NCI-H2107 (cell line): ENCODE data around the gene ANKRD11.
"Not testable (repeated sequence)": the region's sequence is repeated elsewhere in the genome, so short reads cannot be mapped to it uniquely, and the experiment has no call there.

Experiments used
- DNase-seq: peaks from one replicate; lab custom pipeline; 2025; lab: John Stamatoyannopoulos, UW

The ANKRD11 gene

DNA sequence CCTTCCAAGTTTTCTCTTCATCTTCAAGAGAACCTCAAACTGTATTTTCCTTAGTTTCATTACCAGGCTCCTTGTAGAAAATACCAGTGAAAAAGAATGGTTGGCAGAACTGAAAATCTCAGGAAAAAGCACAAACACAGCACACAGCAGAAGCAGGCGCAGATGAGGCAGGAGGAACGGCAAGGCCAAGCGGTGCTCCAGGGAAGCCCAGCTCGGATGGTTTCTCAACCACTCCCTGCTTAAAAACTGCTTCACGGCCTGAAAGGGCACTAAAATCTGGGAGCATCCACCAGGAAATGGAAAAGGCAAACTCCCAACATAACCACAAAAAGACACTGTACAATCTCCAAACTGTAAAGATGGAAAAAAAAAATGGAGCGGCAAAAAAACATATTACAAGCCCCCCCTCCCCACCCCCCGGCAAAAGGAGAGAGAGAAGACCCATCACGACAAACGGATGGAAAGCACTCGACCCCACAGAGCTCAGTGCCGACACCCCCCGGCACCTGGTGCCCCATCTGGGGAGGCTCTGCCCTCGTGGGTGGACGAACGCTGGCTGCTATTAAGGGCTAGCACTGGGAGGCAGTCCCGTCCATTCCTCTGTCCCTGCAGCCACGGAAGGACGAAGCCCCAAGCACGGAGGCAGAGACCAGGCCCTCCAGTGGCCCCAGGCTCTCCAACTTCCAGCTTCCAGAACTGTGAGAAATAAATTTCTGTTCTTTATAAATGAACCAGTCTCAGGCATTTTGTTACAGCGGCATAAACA is 145.3 kb downstream of the ANKRD11 start:
- DNase-seq: no peak

DNA sequence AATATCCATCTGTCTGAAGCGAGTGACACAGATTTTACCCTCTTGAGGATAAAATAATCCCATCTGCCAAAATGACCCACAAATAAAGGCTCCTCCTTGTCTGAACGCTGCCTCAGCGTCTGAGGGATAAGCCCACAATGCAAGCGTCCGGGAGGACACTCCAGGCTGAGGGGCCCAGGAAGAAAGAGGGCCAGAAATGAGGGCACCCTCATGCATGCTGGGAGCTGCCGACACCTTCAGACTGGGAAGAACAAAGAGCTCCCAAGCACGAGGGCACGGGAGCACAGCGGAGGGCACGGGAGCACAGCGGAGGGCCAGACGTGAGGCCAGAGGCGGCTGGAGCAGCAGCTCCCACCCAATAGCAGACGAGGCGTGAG is 145.9 kb downstream of the ANKRD11 start:
- no peak for DNase-seq

DNA sequence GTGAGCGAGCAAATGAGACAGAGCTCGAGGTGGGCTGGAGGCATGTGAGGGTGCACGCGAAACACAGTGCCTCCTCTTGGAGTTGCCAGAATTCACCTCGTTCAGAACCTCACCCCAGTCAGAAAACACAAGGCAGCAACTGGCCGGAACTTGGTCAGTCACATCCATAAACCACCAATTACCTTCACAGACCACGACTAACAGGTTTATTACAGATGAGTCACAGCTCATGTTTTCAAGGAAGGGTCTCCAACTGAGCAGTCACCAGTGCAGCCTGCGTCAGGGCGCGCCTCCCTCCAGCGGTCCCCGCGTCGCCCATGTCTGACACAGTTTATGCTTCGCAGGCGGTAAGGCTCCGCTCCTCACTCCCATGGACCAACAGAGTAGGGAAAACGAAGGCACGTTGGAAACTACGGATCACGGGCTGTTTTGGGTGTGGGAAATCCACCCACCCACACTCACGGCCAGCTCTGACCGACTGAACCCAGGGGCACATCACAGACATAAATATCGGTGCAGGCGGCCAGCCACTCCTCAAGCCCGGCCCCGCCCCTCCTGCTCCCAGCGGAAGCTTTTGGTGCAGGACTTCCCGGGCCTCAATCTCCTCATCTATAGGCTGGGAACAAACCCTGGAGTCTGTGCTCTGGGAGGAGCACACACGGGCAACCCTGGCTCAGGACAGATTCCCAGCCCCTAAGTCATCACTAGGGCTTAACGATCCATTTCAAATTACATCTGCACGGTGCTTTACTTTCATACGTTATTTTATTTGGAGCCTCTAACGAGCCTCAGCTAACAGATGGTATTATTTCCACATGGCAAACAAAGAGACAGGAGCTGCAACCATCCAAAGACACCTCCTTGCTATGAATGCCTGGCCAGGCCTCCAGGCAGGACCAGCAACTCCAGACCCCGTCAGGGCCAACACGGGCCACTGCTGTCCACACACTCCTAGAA is 146.6 kb downstream of the ANKRD11 start:
- DNase-seq: no peak

GRCh38 chr16:89341697-89342694 is 148.4 kb downstream of the ANKRD11 start:
- DNase-seq: no peak

- DNase-seq: no peak
Observed at GRCh38 chr16:89341279-89341678, 149.1 kb downstream of the ANKRD11 start.

DNA sequence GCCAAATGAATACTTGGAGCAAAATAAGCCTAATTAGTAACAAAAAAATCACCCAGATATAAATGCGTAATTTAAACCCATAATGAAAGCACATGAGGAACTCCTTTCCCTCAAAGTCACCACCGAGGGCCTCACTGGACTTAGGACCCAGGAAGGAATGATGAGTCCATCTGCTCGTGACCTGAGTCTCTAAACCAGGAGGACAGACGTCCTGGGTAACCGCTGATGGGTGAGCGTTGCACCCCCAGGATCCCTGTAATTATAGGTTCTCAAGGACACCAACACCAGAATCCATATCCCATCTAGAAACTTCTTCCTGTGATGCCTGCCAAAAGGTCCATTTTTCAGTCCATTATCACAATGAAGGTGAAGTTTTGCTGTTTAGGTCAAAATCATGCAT is 151.5 kb downstream of the ANKRD11 start:
- DNase-seq: no peak

DNA sequence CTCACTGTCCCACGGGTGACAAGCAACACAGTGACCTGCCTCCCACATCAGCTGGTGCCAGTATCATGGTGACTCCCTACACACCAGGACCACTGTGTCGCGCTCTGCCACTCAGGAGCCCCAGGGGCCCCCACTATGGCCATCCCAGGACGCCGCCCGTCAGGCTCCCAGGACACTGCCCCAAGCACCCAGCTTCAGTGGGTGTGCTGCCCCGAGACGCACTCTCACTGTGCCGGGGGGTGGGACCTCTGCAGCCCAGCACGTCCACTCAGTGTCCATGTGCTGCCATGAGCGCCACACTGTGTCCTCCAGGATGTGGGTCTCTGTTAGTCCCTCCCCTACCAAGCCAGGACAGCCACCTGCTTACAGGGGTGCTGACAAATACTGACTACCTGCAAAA is 152.4 kb downstream of the ANKRD11 start:
- no peak for DNase-seq

DNA sequence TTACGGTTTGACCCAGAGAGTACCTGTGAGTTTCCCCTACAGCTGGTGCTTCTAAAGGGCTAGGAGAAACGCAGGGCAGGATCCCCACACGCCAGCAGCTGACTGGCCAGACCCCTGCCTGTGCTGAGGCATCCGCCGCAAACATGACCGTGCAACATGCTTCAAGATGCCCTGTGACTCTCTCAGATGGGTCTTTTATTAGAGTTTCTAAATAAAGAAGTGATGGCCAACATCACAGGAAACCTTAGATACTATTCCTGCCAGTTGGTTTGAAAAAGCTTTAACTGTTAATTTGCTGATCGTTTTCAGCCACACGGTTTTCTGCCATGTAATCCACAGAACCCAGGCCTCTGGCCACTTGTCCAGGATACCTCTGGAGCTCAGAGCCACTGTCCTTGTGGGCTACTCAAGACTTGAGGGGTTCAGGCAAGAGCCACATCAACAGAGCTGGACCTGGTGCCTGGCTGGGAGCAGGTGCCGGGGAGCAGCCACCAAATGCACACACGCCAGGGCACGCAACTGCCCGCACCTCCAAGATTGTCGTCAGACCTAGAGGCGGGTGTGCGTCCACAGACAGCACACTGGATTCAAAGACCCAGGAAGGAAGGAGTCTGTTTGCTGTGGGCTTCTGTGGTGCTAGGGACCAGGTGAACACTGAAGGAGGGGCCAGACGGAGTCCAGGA is 154.4 kb downstream of the ANKRD11 start:
- no peak for DNase-seq

DNA sequence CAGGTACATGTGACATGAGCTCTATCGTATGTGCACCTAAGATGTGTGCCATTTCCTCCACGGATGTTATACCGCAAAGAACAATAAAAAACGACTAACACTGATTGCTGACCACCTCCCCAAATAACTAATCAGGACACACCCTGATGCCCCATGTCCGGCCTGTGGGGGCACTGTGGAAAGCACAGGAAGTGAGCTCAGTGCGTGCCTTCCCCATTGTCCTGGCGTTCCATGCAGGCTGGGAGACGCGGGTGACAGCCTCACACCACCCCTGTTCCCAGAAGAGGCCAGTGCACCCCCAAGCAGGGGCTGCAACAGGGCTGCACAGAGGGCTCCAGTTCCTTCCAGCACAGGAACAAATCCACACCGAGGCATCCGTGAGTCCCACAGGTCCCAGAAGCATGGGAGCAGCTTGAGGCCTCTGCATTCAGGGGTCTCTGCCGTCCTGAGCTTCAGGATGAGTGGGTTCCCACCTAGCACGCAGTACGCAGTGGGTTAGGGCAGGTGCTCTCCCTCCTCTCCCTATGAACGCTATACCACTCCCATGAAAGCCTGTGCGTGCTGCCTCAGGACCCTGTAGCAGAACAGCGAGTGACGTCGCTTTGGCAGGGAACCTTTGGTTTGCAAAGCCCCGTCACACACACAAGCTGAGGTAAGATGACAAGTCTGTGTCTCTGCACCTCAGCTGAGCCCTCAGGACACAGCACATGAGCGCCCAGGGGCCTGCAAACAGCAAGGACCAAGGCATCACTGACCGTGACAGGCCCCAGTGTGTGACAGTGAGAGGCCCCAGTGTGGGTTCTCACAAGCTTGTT is 155.2 kb downstream of the ANKRD11 start:
- no peak for DNase-seq

DNA sequence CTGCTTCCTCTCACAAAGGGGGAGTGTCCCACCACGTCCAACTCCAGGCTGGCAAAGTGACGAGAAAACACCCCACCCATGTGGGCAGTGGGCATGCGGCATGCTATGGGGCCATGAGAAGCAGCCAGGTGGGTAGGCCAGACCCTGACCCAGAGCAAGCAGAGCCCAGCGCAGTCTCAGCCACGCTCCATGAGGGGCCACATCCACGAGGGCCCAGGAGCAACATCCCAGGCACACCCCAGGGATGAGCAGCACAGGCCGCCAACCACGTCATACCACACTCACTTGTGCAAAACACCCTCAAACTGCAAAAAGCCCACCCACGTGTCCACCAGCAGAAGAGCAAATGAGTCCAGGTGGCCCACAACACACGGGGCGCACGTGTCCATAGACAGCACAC is 155.9 kb downstream of the ANKRD11 start:
- DNase-seq: no peak

GRCh38 chr16:89334050-89334449 is 156.3 kb downstream of the ANKRD11 start:
- DNase-seq: no peak

DNA sequence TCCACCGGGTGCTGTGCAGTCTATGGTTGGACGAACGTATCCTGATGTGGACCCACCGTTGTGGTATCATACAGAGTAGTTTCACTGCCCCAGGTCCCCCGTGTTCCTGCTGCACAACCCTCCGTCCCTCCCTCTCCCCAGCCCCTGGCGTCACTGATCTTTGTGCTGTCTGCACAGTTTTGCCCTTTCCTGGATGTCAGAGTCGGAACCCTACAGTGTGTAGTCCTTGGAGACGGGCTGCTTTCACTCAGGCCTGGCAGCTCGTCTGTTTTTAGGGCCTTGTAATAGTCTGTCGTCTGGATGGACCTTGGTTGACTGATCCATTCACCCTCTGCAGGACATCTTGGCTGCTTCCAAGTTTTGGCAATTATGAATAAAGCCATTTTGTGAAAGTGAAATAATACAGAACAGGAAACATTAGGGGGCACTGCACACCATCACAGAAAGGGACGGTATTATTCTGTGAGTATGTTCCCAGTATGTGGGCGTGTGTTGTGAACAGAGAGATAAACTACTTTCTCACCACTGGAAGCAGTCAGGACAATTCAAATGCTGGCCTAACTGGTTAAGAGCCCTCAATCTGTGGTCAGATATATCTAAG is 156.9 kb downstream of the ANKRD11 start:
- DNase-seq: not testable (repeated sequence)

DNA sequence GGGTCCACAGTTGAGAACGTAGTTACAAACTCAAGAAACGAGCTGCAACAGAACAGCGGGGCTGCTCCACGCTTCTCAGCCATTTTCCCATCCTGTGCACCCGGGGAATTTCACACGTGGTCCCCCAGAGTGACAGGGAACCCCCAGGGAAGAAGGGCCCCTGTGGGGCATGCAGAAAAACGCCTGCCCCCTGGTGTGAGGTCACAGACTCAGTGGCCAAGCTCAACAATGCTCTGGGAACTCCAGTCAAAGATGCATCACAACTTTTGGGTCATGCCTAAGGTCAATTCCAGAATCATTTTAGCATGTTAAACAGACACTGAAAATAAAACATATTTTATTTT is 157.5 kb downstream of the ANKRD11 start:
- DNase-seq: no peak

DNA sequence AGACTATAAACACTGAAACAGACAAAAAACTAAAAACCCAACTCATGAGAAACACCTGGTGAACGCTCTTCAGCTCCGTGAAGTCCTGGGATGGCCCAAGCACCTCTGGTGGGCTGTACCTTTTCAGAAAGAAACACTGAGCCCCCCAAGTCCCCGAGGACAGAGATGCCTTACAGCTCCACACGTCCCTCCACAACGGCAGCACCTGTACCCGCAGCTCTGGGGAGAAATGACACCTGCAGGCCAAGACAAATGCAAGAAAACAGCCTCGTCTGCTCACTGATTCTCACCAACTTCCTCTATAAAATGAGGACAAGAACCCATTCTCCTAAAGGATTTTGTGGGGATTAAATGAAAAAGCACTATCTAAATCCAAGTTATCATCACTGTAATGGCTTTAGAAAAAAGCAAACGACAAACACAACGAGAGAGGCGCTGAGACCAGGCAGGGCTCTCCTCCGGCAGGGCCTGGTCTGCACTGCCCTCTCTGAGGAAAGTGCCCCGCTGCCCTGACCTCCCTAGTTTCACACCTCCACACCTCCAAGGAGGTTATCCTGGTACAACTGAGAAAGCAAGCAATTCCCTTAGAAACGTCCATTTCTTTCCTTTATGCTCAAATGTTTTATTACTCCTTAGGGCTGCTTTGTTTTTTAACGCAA is 158.0 kb downstream of the ANKRD11 start:
- no peak for DNase-seq

- no peak for DNase-seq
Observed at GRCh38 chr16:89331371-89332109, 158.8 kb downstream of the ANKRD11 start.

DNA sequence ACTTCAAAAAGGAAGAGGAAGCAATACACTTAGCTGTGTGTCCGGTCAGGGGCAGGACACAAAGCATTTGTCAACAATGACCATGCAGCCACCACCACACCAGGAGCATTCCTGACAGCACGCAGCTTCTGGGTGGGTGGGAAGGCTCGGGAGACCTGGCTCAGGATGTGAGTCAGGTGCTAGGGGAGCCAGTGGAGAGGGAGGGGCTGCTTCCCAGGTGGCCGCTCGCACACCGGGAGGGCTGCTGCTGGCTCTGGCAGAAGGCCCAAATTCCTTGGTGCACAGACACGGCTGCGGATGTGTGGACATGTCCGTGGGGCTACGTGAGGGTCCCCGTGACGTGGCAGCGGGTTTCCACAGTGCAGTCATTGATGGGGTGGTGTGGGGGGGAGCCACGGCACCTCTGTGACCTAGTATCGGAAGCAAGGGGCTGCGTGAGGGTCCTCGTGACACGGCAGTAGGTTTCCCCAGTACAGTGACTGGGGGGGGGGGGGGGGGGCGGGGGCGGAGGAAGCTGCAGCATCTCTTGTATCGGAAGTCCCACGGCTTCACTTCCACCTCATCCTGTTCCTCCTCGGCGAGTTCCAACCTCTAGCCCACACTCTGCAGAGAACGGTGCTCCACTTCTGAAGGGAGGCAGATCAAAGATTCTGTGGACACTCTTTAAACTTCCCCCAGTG is 160.0 kb downstream of the ANKRD11 start:
- DNase-seq: no peak

- DNase-seq: not testable (repeated sequence)
Observed at GRCh38 chr16:89329830-89330176, 160.6 kb downstream of the ANKRD11 start.
